HEK293T (cell line): ENCODE data around the gene ARNT2.

Source experiments
- FOXM1 ChIP-seq: fragments of 450-650 bp; IDR thresholded peaks from 2 replicates; pipeline ENCODE4 v1.6.1; 2017; ENCODE audit warnings: mild to moderate bottlenecking, borderline replicate concordance
- SP1 ChIP-seq: fragments of 450-650 bp; IDR thresholded peaks from 2 replicates; pipeline ENCODE4 v1.6.1; 2017
- ZNF384 ChIP-seq: fragments of 450-650 bp; IDR thresholded peaks from 2 replicates; pipeline ENCODE4 v1.6.1; 2016

DNA sequence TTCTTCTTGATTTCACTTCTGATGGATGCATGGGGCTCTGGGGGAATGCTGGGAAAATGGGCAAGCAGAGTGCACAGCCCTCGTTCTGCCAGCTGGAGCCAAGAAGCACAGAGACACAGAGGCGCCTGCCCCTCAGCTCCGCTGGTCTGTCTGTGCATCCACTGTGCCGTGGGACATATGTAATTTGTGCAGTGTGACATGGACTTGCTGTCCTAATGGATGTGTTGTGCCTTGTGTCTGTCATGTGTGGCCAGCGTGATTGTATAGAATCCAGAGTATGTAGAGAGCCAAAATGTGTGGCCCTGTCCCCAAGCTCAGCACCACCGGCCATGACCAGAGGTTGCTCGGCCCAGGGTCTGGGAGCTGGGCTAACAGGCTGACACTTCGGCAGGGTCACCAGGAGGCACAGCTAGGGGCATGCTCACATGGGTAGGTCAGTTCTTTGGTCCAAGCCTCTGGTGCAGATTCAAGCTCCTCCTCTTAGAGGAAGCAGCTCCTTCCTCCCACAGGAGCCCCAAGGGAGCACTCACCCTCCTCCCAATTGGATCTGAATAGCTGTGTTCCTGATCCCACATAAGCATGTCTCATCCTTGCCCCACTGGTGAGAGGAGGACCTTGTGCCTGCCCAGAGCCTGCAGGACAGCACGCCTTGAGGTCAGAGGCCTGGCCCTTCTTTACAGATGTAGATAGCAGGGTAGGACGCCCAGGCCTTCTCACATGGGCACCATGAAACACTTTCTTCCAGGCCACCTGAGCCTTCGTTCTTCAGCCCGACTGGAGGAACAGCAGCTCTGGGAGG is 190.1 kb downstream of the ARNT2 start:
- no peak for TF ChIP-seq SP1
- TF ChIP-seq FOXM1 = no peak
- no peak for TF ChIP-seq ZNF384
